SU-DHL-6 (cell line): ENCODE data around the gene RNASE8.

Source experiments
- H2AFZ ChIP-seq: fragments of 200-600 bp; sonication (generic); 2 replicates; pipeline ENCODE4 v1.6.1; 2014; ENCODE audit warnings: low read depth, mild to moderate bottlenecking, moderate library complexity, mixed read lengths, antibody characterized with exemption, low read length; ENCODE audit not compliant: severe bottlenecking
- H3F3A ChIP-seq: fragments of 200-600 bp; shearing (Covaris generic); 2 replicates; pipeline ENCODE4 v1.6.0; 2016; ENCODE audit warnings: antibody characterized with exemption, mild to moderate bottlenecking; ENCODE audit not compliant: insufficient read depth
- H3K27ac ChIP-seq: fragments of 200-600 bp; sonication (generic); 2 replicates; pipeline ENCODE4 v1.5.1; 2016; ENCODE audit warnings: low read depth, mild to moderate bottlenecking, low read length, moderate library complexity, mixed read lengths
- H3K27me3 ChIP-seq: fragments of 200-600 bp; sonication (generic), shearing (Covaris generic); 2 replicates; pipeline ENCODE4 v1.6.0; 2014; ENCODE audit warnings: mild to moderate bottlenecking, low read length
- H3K36me3 ChIP-seq: fragments of 200-600 bp; sonication (generic); 2 replicates; pipeline ENCODE4 v1.6.1; 2014; ENCODE audit warnings: mild to moderate bottlenecking, low read length, mixed read lengths
- H3K4me2 ChIP-seq: fragments of 300-600, 200-600 bp; shearing (Covaris generic), sonication (generic); 2 replicates; pipeline ENCODE4 v1.6.0; 2014; ENCODE audit warnings: low read length, low read depth, mild to moderate bottlenecking; ENCODE audit not compliant: poor library complexity, severe bottlenecking
- H3K4me3 ChIP-seq: fragments of 200-600 bp; sonication (generic); 2 replicates; pipeline ENCODE4 v1.5.1; 2014; ENCODE audit warnings: antibody characterized with exemption, low read length, mild to moderate bottlenecking, mixed read lengths; ENCODE audit not compliant: insufficient read depth, poor library complexity, severe bottlenecking
- H3K79me2 ChIP-seq: fragments of 200-600 bp; sonication (generic); 2 replicates; pipeline ENCODE4 v1.6.1; 2014; ENCODE audit warnings: mild to moderate bottlenecking, low read length, moderate library complexity; ENCODE audit not compliant: insufficient read depth
- H3K9ac ChIP-seq: fragments of 200-600 bp; sonication (generic); 2 replicates; pipeline ENCODE4 v1.7.0; 2014; ENCODE audit warnings: mild to moderate bottlenecking, low read length
- H3K9me2 ChIP-seq: fragments of 200-600 bp; sonication (generic); replicated peaks from 2 replicates; pipeline ENCODE4 v1.6.1; 2014; ENCODE audit warnings: low read length; ENCODE audit not compliant: insufficient read depth
- H3K9me3 ChIP-seq: fragments of 200-600 bp; sonication (generic); 2 replicates; pipeline ENCODE4 v1.6.1; 2014; ENCODE audit warnings: low read length, mixed read lengths; ENCODE audit not compliant: insufficient read depth
- H4K20me1 ChIP-seq: fragments of 200-600 bp; sonication (generic); 2 replicates; pipeline ENCODE4 v1.6.1; 2014; ENCODE audit warnings: low read depth, mild to moderate bottlenecking, antibody characterized with exemption, low read length, moderate library complexity, mixed read lengths
- CTCF ChIP-seq: fragments of 200-600 bp; sonication (generic); IDR thresholded peaks from one replicate; pipeline ENCODE4 v1.5.1; 2017; ENCODE audit warnings: antibody characterized with exemption, mild to moderate bottlenecking, low read length, moderate library complexity; ENCODE audit not compliant: insufficient read depth, poor library complexity, severe bottlenecking
- EZH2phosphoT487 ChIP-seq: fragments of 200-600 bp; sonication (generic), shearing (Covaris generic); conservative IDR thresholded peaks from 2 replicates; pipeline ENCODE4 v1.6.1; 2018; ENCODE audit warnings: mild to moderate bottlenecking, antibody characterized with exemption, low read length, moderate library complexity, mixed read lengths

The RNASE8 gene

GRCh38 chr14:21066882-21067502 is 9.4 kb downstream of the RNASE8 start:
- H3K79me2 ChIP-seq = no peaks in the 10 kb centered on the region

GRCh38 chr14:21068521-21069387 is 11.1 kb downstream of the RNASE8 start:
- TF ChIP-seq EZH2phosphoT487 (no peak), CTCF (peak; percentile 39)
- Histone ChIP-seq H4K20me1 (no peaks in the 10 kb centered on the region), H3K36me3 (no peaks in the 10 kb centered on the region), H3K27me3 (no peaks in the 10 kb centered on the region), H3K27ac (no peak overlapping the region), H3K9ac (no peak overlapping the region), H3K9me2 (no peaks in the 10 kb centered on the region), H3F3A (no peaks in the 10 kb centered on the region), H3K9me3 (no peaks in the 10 kb centered on the region), H3K4me2 (no peak overlapping the region), H2AFZ (no peak overlapping the region), H3K79me2 (no peaks in the 10 kb centered on the region), H3K4me3 (no peak overlapping the region)

More at GRCh38 chr14:21066882-21067502, 9.4 kb downstream of the RNASE8 start:
- H3K9me2 ChIP-seq = no peaks in the 10 kb centered on the region
- no peaks in the 10 kb centered on the region for H3K27me3 ChIP-seq
- no peaks in the 10 kb centered on the region for H3K36me3 ChIP-seq
- H3K9ac ChIP-seq = no peak overlapping the region
- H2AFZ ChIP-seq = no peak overlapping the region
- no peaks in the 10 kb centered on the region for H3K9me3 ChIP-seq
- H4K20me1 ChIP-seq = no peaks in the 10 kb centered on the region
- no peak overlapping the region for H3K4me2 ChIP-seq
- no peak overlapping the region for H3K4me3 ChIP-seq
- H3K27ac ChIP-seq = no peak overlapping the region
- no peaks in the 10 kb centered on the region for H3F3A ChIP-seq
- TF ChIP-seq EZH2phosphoT487 = no peak
- peak; percentile 16 for TF ChIP-seq CTCF

- H3K9me2 ChIP-seq = no peaks in the 10 kb centered on the region
- TF ChIP-seq CTCF (no peak), EZH2phosphoT487 (no peak)
- no peak overlapping the region for H3K4me3 ChIP-seq
- no peaks in the 10 kb centered on the region for H3K36me3 ChIP-seq
- H3K4me2 ChIP-seq = no peak overlapping the region
- H3K79me2 ChIP-seq = no peaks in the 10 kb centered on the region
- H3F3A ChIP-seq = no peaks in the 10 kb centered on the region
- H3K27me3 ChIP-seq = no peaks in the 10 kb centered on the region
- H2AFZ ChIP-seq = no peak overlapping the region
- no peaks in the 10 kb centered on the region for H3K9me3 ChIP-seq
- no peaks in the 10 kb centered on the region for H4K20me1 ChIP-seq
- no peak overlapping the region for H3K27ac ChIP-seq
- no peak overlapping the region for H3K9ac ChIP-seq
Measured at GRCh38 chr14:21069388-21070082, 11.9 kb downstream of the RNASE8 start.
